HG02884 (cell line): ENCODE data around the gene BMI1.
A peak's percentile ranks its signal among the peaks of the same experiment; 100 is the strongest.

Experiments
- ATAC-seq: cut with Tn5 transposase; IDR thresholded peaks from one replicate; pipeline ENCODE4 v1.9.1; 2021; ENCODE audit warnings: mild to moderate bottlenecking, moderate library complexity; ENCODE audit not compliant: unreplicated experiment

Gene BMI1

GRCh38 chr10:22319547-22319979, 1.3 kb upstream of the BMI1 start:
- ATAC-seq, result no peak

GRCh38 chr10:22319980-22320558, 830 bp upstream of the BMI1 start:
- no peak for ATAC-seq

- no peak for ATAC-seq
Measured at GRCh38 chr10:22321156-22321923, 441 bp downstream of the BMI1 start.

- ATAC-seq, result no peak
Measured at GRCh38 chr10:22321924-22322640, 1.2 kb downstream of the BMI1 start.

GRCh38 chr10:22322641-22323160, 1.8 kb downstream of the BMI1 start:
- no peak for ATAC-seq

GRCh38 chr10:22323538-22324305, 2.8 kb downstream of the BMI1 start:
- ATAC-seq, result no peak

GRCh38 chr10:22324413-22324812, 3.5 kb downstream of the BMI1 start:
- no peak for ATAC-seq

- no peak for ATAC-seq
Measured at GRCh38 chr10:22324893-22325271, 4.0 kb downstream of the BMI1 start.

GRCh38 chr10:22325272-22326144, 4.6 kb downstream of the BMI1 start:
- peak; percentile 46 for ATAC-seq

GRCh38 chr10:22326145-22326702, 5.3 kb downstream of the BMI1 start:
- peak; percentile 2 for ATAC-seq

- ATAC-seq, result no peak
Measured at GRCh38 chr10:22329150-22329549, 8.3 kb downstream of the BMI1 start.

GRCh38 chr10:22332116-22332692, 11.3 kb downstream of the BMI1 start:
- no peak for ATAC-seq

- no peak for ATAC-seq
Measured at GRCh38 chr10:22333167-22333974, 12.5 kb downstream of the BMI1 start.

GRCh38 chr10:22333975-22334282, 13.0 kb downstream of the BMI1 start:
- ATAC-seq, result no peak

- ATAC-seq, result no peak
Measured at GRCh38 chr10:22334414-22335172, 13.7 kb downstream of the BMI1 start.

GRCh38 chr10:22335173-22335933, 14.5 kb downstream of the BMI1 start:
- ATAC-seq, result peak; percentile 34

- ATAC-seq, result no peak
Measured at GRCh38 chr10:22338185-22338900, 17.4 kb downstream of the BMI1 start.
